Measurements from ENCODE around the gene PPP2R3A.

The PPP2R3A gene

GRCh38 chr3:135987661-135988060 is 22.1 kb downstream of the PPP2R3A start:
- H3K9ac ChIP-seq (ENCODE audit: low read depth in 1 of 2, low read length in 2 of 2) = no peak overlapping the region
- H3K4me3 ChIP-seq (ENCODE audit: low read length in 2 of 2) = no peak overlapping the region
- peaks cover 4 to 6% of the 10 kb centered on the region in 2 donors for H3K4me1 ChIP-seq (ENCODE audit: control insufficient read depth in 2 of 2, insufficient read depth in 2 of 2, low read length in 2 of 2)
- no peaks in the 10 kb centered on the region for H3K36me3 ChIP-seq (ENCODE audit: control insufficient read depth in 2 of 2, insufficient read depth in 2 of 2, low read length in 2 of 2)
- H3K27me3 ChIP-seq (ENCODE audit: control insufficient read depth in 2 of 2, insufficient read depth in 2 of 2, low read length in 2 of 2) = no peaks in the 10 kb centered on the region
- no peak overlapping the region for H3K27ac ChIP-seq (ENCODE audit: low read depth in 2 of 2, low read length in 2 of 2)
- no peaks in the 10 kb centered on the region for H3K9me3 ChIP-seq (ENCODE audit: control insufficient read depth in 2 of 2, low read length in 2 of 2)

DNA sequence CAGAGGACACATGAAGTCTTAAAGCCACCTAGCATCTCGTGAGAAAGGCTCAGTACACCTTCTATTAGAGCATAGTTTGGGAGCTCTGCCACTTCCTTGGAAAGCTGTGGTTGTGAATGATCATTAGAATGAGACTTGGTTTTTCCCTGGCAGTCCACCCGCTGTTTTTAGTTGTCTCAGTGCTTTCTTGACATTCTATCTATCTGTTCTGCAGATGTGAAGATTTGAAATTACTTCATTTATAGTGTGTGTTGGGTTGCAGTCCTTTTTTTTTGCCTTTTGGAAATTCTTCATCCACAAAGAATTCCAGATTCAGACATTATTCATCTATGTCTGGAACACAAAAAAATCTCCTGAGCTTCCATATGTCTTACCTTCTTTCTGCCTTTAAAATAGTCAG is 23.7 kb downstream of the PPP2R3A start:
- Histone ChIP-seq H3K27me3 (ENCODE audit: control insufficient read depth in 2 of 2, insufficient read depth in 2 of 2, low read length in 2 of 2) (no peaks in the 10 kb centered on the region), H3K9ac (ENCODE audit: low read depth in 1 of 2, low read length in 2 of 2) (no peak overlapping the region), H3K4me3 (ENCODE audit: low read length in 2 of 2) (no peak overlapping the region), H3K4me1 (ENCODE audit: control insufficient read depth in 2 of 2, insufficient read depth in 2 of 2, low read length in 2 of 2) (no peaks in the 10 kb centered on the region), H3K36me3 (ENCODE audit: control insufficient read depth in 2 of 2, insufficient read depth in 2 of 2, low read length in 2 of 2) (no peaks in the 10 kb centered on the region), H3K9me3 (ENCODE audit: control insufficient read depth in 2 of 2, low read length in 2 of 2) (no peaks in the 10 kb centered on the region), H3K27ac (ENCODE audit: low read depth in 2 of 2, low read length in 2 of 2) (no peak overlapping the region)

DNA sequence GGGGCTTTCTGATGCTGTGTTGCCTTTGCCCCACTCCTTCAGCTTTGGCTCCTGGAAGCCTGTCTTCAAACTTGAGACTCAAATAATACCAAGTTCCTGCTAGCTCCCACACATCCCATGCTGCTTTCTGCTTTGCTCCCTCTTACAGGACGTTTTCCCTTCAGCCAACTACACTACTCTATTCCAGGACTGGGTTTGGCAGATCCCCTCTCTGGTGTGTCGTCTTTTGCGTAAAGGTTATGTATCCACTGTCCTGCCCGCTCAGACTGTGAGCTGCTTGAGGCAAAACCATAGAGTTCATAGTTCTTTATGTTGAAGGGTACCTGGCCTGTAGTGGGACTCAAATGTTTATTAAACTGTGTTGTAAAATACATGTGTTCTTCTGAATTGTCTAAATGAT is 25.4 kb downstream of the PPP2R3A start:
- no peak overlapping the region for H3K9ac ChIP-seq (ENCODE audit: low read depth in 1 of 2, low read length in 2 of 2)
- H3K9me3 ChIP-seq (ENCODE audit: control insufficient read depth in 2 of 2, low read length in 2 of 2) = no peaks in the 10 kb centered on the region
- H3K4me3 ChIP-seq (ENCODE audit: low read length in 2 of 2) = no peak overlapping the region
- H3K27ac ChIP-seq (ENCODE audit: low read depth in 2 of 2, low read length in 2 of 2) = no peak overlapping the region
- no peaks in the 10 kb centered on the region for H3K36me3 ChIP-seq (ENCODE audit: control insufficient read depth in 2 of 2, insufficient read depth in 2 of 2, low read length in 2 of 2)
- no peaks in the 10 kb centered on the region for H3K4me1 ChIP-seq (ENCODE audit: control insufficient read depth in 2 of 2, insufficient read depth in 2 of 2, low read length in 2 of 2)
- H3K27me3 ChIP-seq (ENCODE audit: control insufficient read depth in 2 of 2, insufficient read depth in 2 of 2, low read length in 2 of 2) = no peaks in the 10 kb centered on the region

GRCh38 chr3:135991621-135992020 is 26.1 kb downstream of the PPP2R3A start:
- Histone ChIP-seq H3K27ac (ENCODE audit: low read depth in 2 of 2, low read length in 2 of 2) (no peak overlapping the region), H3K27me3 (ENCODE audit: control insufficient read depth in 2 of 2, insufficient read depth in 2 of 2, low read length in 2 of 2) (no peaks in the 10 kb centered on the region), H3K9ac (ENCODE audit: low read depth in 1 of 2, low read length in 2 of 2) (no peak overlapping the region), H3K4me1 (ENCODE audit: control insufficient read depth in 2 of 2, insufficient read depth in 2 of 2, low read length in 2 of 2) (no peaks in the 10 kb centered on the region), H3K4me3 (ENCODE audit: low read length in 2 of 2) (no peak overlapping the region), H3K9me3 (ENCODE audit: control insufficient read depth in 2 of 2, low read length in 2 of 2) (no peaks in the 10 kb centered on the region), H3K36me3 (ENCODE audit: control insufficient read depth in 2 of 2, insufficient read depth in 2 of 2, low read length in 2 of 2) (no peaks in the 10 kb centered on the region)

- Histone ChIP-seq H3K4me1 (ENCODE audit: control insufficient read depth in 2 of 2, insufficient read depth in 2 of 2, low read length in 2 of 2) (no peaks in the 10 kb centered on the region), H3K9me3 (ENCODE audit: control insufficient read depth in 2 of 2, low read length in 2 of 2) (no peaks in the 10 kb centered on the region), H3K27ac (ENCODE audit: low read depth in 2 of 2, low read length in 2 of 2) (no peak overlapping the region), H3K4me3 (ENCODE audit: low read length in 2 of 2) (no peak overlapping the region), H3K9ac (ENCODE audit: low read depth in 1 of 2, low read length in 2 of 2) (no peak overlapping the region), H3K36me3 (ENCODE audit: control insufficient read depth in 2 of 2, insufficient read depth in 2 of 2, low read length in 2 of 2) (no peaks in the 10 kb centered on the region), H3K27me3 (ENCODE audit: control insufficient read depth in 2 of 2, insufficient read depth in 2 of 2, low read length in 2 of 2) (no peaks in the 10 kb centered on the region)
These were observed 26.5 kb downstream of the PPP2R3A start for GRCh38 chr3:135992072-135992471.

GRCh38 chr3:135994708-135995337 is 29.3 kb downstream of the PPP2R3A start:
- Histone ChIP-seq H3K27me3 (ENCODE audit: control insufficient read depth in 2 of 2, insufficient read depth in 2 of 2, low read length in 2 of 2) (no peaks in the 10 kb centered on the region), H3K9me3 (ENCODE audit: control insufficient read depth in 2 of 2, low read length in 2 of 2) (no peaks in the 10 kb centered on the region), H3K27ac (ENCODE audit: low read depth in 2 of 2, low read length in 2 of 2) (no peak overlapping the region), H3K9ac (ENCODE audit: low read depth in 1 of 2, low read length in 2 of 2) (no peak overlapping the region), H3K4me3 (ENCODE audit: low read length in 2 of 2) (no peak overlapping the region), H3K36me3 (ENCODE audit: control insufficient read depth in 2 of 2, insufficient read depth in 2 of 2, low read length in 2 of 2) (no peaks in the 10 kb centered on the region), H3K4me1 (ENCODE audit: control insufficient read depth in 2 of 2, insufficient read depth in 2 of 2, low read length in 2 of 2) (no peaks in the 10 kb centered on the region)

GRCh38 chr3:135995766-135996165 is 30.2 kb downstream of the PPP2R3A start:
- no peak overlapping the region for H3K9ac ChIP-seq (ENCODE audit: low read depth in 1 of 2, low read length in 2 of 2)
- no peak overlapping the region for H3K4me3 ChIP-seq (ENCODE audit: low read length in 2 of 2)
- H3K36me3 ChIP-seq (ENCODE audit: control insufficient read depth in 2 of 2, insufficient read depth in 2 of 2, low read length in 2 of 2) = no peaks in the 10 kb centered on the region
- no peak overlapping the region for H3K27ac ChIP-seq (ENCODE audit: low read depth in 2 of 2, low read length in 2 of 2)
- H3K9me3 ChIP-seq (ENCODE audit: control insufficient read depth in 2 of 2, low read length in 2 of 2) = no peaks in the 10 kb centered on the region
- H3K4me1 ChIP-seq (ENCODE audit: control insufficient read depth in 2 of 2, insufficient read depth in 2 of 2, low read length in 2 of 2) = no peaks in the 10 kb centered on the region
- no peaks in the 10 kb centered on the region for H3K27me3 ChIP-seq (ENCODE audit: control insufficient read depth in 2 of 2, insufficient read depth in 2 of 2, low read length in 2 of 2)

DNA sequence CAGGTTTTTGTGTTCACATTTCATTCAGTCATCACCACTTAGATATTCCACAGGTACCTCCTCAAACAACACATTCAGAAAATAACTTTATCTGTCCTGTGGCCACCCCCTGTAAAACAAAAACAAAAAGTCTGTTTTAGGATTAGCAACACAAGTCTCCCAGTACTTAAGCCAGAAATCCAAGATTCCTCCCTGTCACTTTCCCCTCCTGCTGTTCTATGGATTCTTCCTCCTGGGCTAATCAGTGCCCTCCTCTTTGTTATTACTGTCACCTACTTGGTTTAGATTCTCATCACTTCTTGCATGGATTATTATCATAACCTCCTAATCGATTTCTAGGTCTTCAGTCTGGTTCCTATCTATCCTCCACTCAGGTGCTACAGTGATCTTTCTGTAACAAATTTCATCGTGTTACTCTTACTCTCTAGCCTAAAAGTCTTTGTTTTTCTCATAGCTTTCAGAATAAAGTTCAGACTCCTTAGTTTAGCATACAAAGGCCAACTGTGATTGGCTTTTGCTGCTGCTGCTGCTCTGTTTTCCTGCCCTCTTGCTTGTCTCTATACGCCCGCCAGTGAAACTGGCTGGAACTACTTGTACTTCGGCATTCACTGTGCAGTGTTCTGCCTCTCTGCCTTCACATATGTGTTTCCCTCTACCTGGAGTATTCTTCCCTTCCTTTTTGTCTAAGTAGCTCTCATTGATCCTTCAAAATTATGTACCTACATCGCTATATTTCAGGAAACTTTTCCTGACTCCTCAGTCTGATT is 32.2 kb downstream of the PPP2R3A start:
- Histone ChIP-seq H3K27ac (ENCODE audit: low read depth in 2 of 2, low read length in 2 of 2) (no peak overlapping the region), H3K4me1 (ENCODE audit: control insufficient read depth in 2 of 2, insufficient read depth in 2 of 2, low read length in 2 of 2) (no peaks in the 10 kb centered on the region), H3K9ac (ENCODE audit: low read depth in 1 of 2, low read length in 2 of 2) (no peak overlapping the region), H3K4me3 (ENCODE audit: low read length in 2 of 2) (no peak overlapping the region), H3K36me3 (ENCODE audit: control insufficient read depth in 2 of 2, insufficient read depth in 2 of 2, low read length in 2 of 2) (no peaks in the 10 kb centered on the region), H3K27me3 (ENCODE audit: control insufficient read depth in 2 of 2, insufficient read depth in 2 of 2, low read length in 2 of 2) (no peaks in the 10 kb centered on the region), H3K9me3 (ENCODE audit: control insufficient read depth in 2 of 2, low read length in 2 of 2) (no peaks in the 10 kb centered on the region)

DNA sequence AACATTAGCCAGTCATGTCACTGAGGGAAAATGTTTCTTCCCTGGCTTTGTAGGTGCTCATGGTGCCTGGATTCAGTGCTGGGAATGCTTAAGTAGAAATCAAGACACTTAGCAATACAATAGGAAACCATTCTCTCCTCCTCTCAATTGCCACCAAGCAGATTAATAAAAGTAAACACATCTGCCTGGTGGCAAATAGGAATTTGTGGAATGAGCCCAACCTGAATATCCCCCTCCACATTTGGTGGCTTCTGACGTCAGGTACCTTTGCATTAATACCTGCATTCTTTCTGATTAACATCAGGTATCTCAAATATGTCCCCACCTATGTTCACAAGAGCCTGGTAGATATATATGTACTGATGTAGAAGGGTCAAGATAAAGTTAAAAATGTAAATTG is 42.7 kb downstream of the PPP2R3A start:
- Histone ChIP-seq H3K36me3 (ENCODE audit: control insufficient read depth in 2 of 2, insufficient read depth in 2 of 2, low read length in 2 of 2) (no peaks in the 10 kb centered on the region), H3K27ac (ENCODE audit: low read depth in 2 of 2, low read length in 2 of 2) (no peak overlapping the region), H3K9me3 (ENCODE audit: control insufficient read depth in 2 of 2, low read length in 2 of 2) (no peaks in the 10 kb centered on the region), H3K4me1 (ENCODE audit: control insufficient read depth in 2 of 2, insufficient read depth in 2 of 2, low read length in 2 of 2) (no peaks in the 10 kb centered on the region), H3K4me3 (ENCODE audit: low read length in 2 of 2) (no peak overlapping the region), H3K9ac (ENCODE audit: low read depth in 1 of 2, low read length in 2 of 2) (no peak overlapping the region), H3K27me3 (ENCODE audit: control insufficient read depth in 2 of 2, insufficient read depth in 2 of 2, low read length in 2 of 2) (no peaks in the 10 kb centered on the region)

DNA sequence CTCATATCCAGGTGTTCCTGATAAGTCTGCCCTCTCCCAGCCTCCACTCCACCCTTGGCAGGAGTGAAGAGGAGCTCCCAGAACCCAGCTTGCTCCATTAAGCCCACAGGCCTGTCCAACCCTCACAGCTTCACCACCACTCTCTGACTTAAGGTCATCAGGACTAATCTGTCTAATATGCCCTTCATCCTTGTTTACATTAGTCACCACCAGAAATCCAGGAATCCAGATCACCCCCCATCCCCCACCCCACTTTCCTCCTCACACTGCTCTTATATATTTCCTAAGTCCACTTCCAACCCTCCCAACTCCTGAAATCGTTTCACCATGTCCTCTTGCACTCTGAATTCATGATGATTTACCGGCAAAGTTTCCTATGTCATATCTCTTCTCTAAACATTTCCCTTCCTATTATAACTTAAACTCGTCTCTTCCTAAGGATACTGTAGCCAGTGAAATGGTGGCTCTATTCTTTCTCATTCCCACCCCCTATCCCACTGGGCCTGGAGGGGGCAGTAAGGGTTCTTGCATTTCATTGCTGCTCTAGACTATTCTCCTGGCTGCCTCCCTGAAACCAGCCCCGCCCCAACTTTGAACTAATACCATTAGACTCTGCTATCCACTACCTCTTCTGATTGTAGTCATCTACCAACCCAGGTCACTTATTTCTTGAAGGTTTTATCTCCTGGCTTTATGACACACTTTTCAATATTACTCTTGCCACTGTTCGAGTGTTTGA is 43.4 kb downstream of the PPP2R3A start:
- no peaks in the 10 kb centered on the region for H3K36me3 ChIP-seq (ENCODE audit: control insufficient read depth in 2 of 2, insufficient read depth in 2 of 2, low read length in 2 of 2)
- H3K9ac ChIP-seq (ENCODE audit: low read depth in 1 of 2, low read length in 2 of 2) = no peak overlapping the region
- no peaks in the 10 kb centered on the region for H3K9me3 ChIP-seq (ENCODE audit: control insufficient read depth in 2 of 2, low read length in 2 of 2)
- no peak overlapping the region for H3K27ac ChIP-seq (ENCODE audit: low read depth in 2 of 2, low read length in 2 of 2)
- no peaks in the 10 kb centered on the region for H3K27me3 ChIP-seq (ENCODE audit: control insufficient read depth in 2 of 2, insufficient read depth in 2 of 2, low read length in 2 of 2)
- H3K4me3 ChIP-seq (ENCODE audit: low read length in 2 of 2) = no peak overlapping the region
- H3K4me1 ChIP-seq (ENCODE audit: control insufficient read depth in 2 of 2, insufficient read depth in 2 of 2, low read length in 2 of 2) = no peaks in the 10 kb centered on the region

Data from mucosa of rectum (tissue), 2 donors.